OCI-LY3 (cell line): ENCODE measurements around the gene WSB1.

Source experiments
- EZH2phosphoT487 ChIP-seq: fragments of 200-600 bp; shearing (Covaris generic); IDR thresholded peaks from 2 replicates; pipeline ENCODE4 v1.6.1; 2018; ENCODE audit warnings: antibody characterized with exemption, mixed run types, low read depth
- TF ChIP-seq, protein P1 (sequence below): fragments of 200-600, 300-600 bp; sonication (generic); IDR thresholded peaks from 2 replicates; pipeline ENCODE4 v1.5.1; 2014; ENCODE audit warnings: antibody characterized with exemption, low read length, low read depth

DNA sequence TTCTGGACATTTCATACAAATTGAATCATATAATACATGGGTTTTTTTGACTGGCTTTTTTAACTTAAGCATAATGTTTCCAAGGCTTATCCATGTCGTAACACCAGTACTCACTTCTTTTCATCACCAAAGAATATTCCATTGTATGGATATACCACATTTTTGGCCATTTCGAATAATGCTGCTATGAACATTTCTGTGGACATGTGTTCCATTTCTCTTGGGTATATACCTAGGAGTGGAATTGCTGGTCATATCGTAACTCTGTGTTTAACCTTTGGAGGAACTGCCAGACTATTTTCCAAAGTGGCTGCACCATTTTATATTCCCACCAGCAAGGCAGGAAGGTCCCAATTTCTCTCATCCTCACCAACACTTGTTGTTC, 46.0 kb upstream of the WSB1 start:
- TF ChIP-seq, protein P1, sequence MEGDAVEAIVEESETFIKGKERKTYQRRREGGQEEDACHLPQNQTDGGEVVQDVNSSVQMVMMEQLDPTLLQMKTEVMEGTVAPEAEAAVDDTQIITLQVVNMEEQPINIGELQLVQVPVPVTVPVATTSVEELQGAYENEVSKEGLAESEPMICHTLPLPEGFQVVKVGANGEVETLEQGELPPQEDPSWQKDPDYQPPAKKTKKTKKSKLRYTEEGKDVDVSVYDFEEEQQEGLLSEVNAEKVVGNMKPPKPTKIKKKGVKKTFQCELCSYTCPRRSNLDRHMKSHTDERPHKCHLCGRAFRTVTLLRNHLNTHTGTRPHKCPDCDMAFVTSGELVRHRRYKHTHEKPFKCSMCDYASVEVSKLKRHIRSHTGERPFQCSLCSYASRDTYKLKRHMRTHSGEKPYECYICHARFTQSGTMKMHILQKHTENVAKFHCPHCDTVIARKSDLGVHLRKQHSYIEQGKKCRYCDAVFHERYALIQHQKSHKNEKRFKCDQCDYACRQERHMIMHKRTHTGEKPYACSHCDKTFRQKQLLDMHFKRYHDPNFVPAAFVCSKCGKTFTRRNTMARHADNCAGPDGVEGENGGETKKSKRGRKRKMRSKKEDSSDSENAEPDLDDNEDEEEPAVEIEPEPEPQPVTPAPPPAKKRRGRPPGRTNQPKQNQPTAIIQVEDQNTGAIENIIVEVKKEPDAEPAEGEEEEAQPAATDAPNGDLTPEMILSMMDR, result no peak
- TF ChIP-seq EZH2phosphoT487, result no peak
